RWPE1 (cell line): ENCODE measurements around the gene FBRSL1.

Source experiments
- CTCF ChIA-PET: fragments of 350-600 bp; sonication (Branson Sonifier 250); formaldehyde crosslinking; extraction: SDS; loops from one replicate; lab custom pipeline; 2021; lab: Yijun Ruan, JAX
- POLR2A ChIA-PET: fragments of 400-600 bp; formaldehyde crosslinking; extraction: SDS; loops from one replicate; lab custom pipeline; 2020; ENCODE audit warnings: antibody characterized with exemption; ENCODE audit not compliant: low non-redundant PET; lab: Yijun Ruan, JAX
- DNase-seq: peaks from one replicate; pipeline ENCODE4 v3.0.0; 2012; ENCODE audit warnings: low spot score
- H3K27ac ChIP-seq: fragments of 450-650 bp; 2 replicates; pipeline ENCODE4 v1.5.1; 2017
- TF ChIP-seq, protein P1 (sequence below): fragments of 450-650 bp; conservative IDR thresholded peaks from 2 replicates; pipeline ENCODE4 v1.5.1; 2017; ENCODE audit warnings: low read depth, mild to moderate bottlenecking

The FBRSL1 gene

DNA sequence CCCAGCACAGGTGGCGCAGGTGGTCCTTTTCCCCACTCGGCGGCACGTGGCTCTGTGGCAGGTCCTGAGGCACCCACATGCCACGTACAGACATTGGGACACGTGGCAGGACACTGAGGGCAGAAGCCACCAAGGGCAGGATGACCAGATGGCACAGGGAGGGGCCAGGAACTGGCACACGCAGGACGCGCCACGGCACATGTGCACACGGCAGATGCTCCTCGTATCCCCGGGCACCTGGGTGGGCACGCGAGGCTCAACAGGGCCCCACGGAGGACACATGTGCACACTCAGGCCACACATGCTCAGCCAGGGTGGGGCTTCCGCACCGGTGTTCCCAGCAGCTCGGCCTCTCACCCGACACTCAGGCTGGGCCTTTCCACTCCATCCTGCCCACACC is 52.0 kb downstream of the FBRSL1 start:
- DNase-seq: no peak
- CTCF ChIA-PET: interaction anchor here (0.7 kb wide), 1 partner anchor 128 kb away, joined by 4 read pairs; no protein-coding TSS in a partner anchor
- POLR2A ChIA-PET: no interaction called here
- TF ChIP-seq, protein P1, sequence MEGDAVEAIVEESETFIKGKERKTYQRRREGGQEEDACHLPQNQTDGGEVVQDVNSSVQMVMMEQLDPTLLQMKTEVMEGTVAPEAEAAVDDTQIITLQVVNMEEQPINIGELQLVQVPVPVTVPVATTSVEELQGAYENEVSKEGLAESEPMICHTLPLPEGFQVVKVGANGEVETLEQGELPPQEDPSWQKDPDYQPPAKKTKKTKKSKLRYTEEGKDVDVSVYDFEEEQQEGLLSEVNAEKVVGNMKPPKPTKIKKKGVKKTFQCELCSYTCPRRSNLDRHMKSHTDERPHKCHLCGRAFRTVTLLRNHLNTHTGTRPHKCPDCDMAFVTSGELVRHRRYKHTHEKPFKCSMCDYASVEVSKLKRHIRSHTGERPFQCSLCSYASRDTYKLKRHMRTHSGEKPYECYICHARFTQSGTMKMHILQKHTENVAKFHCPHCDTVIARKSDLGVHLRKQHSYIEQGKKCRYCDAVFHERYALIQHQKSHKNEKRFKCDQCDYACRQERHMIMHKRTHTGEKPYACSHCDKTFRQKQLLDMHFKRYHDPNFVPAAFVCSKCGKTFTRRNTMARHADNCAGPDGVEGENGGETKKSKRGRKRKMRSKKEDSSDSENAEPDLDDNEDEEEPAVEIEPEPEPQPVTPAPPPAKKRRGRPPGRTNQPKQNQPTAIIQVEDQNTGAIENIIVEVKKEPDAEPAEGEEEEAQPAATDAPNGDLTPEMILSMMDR: no peak
- H3K27ac ChIP-seq: no peak overlapping the region

DNA sequence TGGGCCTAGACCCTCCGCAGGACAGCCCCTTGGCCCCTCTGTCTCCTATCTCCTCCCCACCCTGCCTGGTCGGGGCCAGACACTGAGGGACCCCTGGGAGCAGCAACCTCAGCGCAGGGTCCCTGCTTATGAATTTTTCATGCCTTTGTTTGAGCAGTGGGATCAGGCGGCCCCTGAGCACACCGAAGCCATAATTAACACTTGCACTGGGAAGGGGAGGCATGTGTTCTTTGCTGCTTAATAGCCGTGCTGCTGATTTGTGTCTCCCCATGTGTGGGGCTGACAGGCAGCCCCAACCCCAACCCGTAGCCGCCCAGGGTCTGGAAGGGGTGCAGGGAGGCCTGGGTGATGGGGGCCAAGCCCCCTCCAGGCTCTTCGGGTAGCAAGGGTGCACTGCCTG is 52.7 kb downstream of the FBRSL1 start:
- no peak for DNase-seq
- CTCF ChIA-PET: no interaction called here
- H3K27ac ChIP-seq: no peak overlapping the region
- POLR2A ChIA-PET: no interaction called here
- TF ChIP-seq, protein P1: no peak

DNA sequence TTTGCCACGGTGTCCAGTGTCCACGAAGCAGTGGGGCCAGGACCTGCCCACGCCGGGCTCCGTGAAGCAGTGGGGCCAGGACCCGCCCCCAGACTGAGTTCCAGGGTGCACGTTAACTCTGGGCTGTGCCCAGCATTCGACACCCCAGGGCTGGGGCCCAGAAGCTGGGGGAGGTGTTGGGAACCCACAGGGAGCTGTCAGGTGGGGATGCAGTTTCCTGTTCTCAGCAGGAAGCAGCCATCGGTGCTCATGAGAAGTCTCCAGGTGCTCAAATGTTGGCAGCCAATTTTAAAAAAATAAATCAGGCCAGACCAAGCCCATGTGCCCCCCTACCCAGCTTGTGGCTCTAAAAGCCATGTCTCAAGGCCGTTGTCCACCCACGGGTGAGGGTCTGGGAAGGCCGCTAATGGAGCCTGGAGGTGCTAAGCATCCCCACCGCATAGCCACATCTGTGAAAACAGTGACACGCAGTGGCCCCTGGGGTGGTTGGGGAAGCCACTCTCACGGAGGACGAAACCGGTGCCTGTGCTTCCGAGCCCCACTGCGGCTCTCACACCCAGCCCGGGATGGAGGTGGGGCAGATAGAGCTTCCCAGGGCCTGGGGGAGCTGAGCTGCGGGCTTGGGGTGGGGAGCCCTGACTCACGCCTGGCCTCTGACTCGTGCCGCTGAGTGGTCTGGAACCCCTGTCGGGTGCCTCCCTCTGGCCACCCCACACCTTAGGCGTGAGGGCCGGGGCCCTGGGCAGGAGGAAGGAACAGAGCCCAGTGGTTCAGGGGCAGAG is 53.5 kb downstream of the FBRSL1 start:
- H3K27ac ChIP-seq: no peak overlapping the region
- no peak for DNase-seq
- CTCF ChIA-PET: no interaction called here
- TF ChIP-seq, protein P1: no peak
- POLR2A ChIA-PET: no interaction called here

DNA sequence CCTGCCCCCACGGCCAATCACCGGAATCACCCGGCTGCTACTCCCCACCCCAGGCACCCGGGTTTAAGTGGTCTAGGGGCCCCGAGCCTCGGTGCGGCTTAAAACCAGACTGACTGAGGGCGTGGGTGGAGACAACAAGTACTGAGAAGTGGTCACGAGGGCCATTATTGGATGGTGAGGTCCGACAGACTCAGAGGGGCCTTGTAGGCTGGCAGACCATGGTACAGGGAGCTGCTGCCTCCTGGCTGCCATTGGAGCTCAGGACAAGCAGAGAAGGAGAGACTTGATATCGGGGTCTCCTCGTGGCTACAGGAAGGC is 54.1 kb downstream of the FBRSL1 start:
- ChIA-PET POLR2A (no interaction called here), CTCF (no interaction called here)
- DNase-seq: no peak
- TF ChIP-seq, protein P1: no peak
- no peak overlapping the region for H3K27ac ChIP-seq

DNA sequence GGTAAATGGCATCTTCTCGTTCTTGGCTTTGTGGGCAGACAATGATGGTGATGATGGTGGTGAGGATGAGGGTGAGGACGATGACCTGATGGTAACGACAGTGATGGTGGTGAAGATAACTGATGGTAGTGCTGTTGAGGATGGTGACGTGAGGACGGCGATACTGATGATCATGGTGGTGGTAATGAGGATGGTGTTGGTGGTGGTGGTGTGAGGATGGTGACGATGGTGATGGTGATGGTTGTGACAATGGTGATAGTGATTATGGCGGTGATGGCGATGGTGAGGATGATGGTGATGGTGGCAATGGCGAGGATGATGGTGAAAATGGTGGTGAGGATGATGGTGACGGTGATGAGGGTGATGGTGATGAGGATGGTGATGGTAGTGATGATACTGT is 54.5 kb downstream of the FBRSL1 start:
- no peak for DNase-seq
- ChIA-PET CTCF (no interaction called here), POLR2A (no interaction called here)
- TF ChIP-seq, protein P1: no peak
- no peak overlapping the region for H3K27ac ChIP-seq

GRCh38 chr12:132545164-132545953 is 55.4 kb downstream of the FBRSL1 start:
- no peak for DNase-seq
- TF ChIP-seq, protein P1: no peak
- ChIA-PET POLR2A (no interaction called here), CTCF (interaction anchor here (1.0 kb wide), 1 partner anchor 9 kb away, joined by 6 read pairs; no protein-coding TSS in a partner anchor)
- H3K27ac ChIP-seq: peak overlapping the region; percentile 27; the same call in 1 of the 2 replicates
